ENCODE measurements around the gene DLG1.
"Not testable (repeated sequence)": the region's sequence is repeated elsewhere in the genome, so short reads cannot be mapped to it uniquely, and the experiment has no call there.

Gene DLG1

GRCh38 chr3:197040658-197041057 lies 257.8 kb downstream of the DLG1 start:
- no peak for DNase-seq (ENCODE audit: extremely low spot score)
- POLR2A ChIA-PET, result no interaction called here
- no peak for TF ChIP-seq CTCF (IDR thresholded peaks at IDR 0.05; ENCODE audit: control extremely low read depth, extremely low read depth, low read depth, missing control alignments)
- CTCF ChIA-PET, result interaction anchor here (7.6 kb wide), 1 partner anchor 10 kb away, joined by 89 read pairs; the partner anchor contains the start of gene MELTF

GRCh38 chr3:197038679-197039462 lies 259.5 kb downstream of the DLG1 start:
- CTCF ChIA-PET, result interaction anchor here (7.6 kb wide), 1 partner anchor 9 kb away, joined by 89 read pairs; the partner anchor contains the start of gene MELTF
- no peak for DNase-seq (ENCODE audit: extremely low spot score)
- TF ChIP-seq CTCF (IDR thresholded peaks at IDR 0.05; ENCODE audit: control extremely low read depth, extremely low read depth, low read depth, missing control alignments), result no peak
- POLR2A ChIA-PET, result no interaction called here

GRCh38 chr3:197035577-197035976 lies 262.8 kb downstream of the DLG1 start:
- DNase-seq (ENCODE audit: extremely low spot score), result no peak
- ChIA-PET CTCF (interaction anchor here (1.4 to 1.7 kb wide), 3 partner anchors 9 to 152 kb away, joined by 4 to 8 read pairs (median 6); no protein-coding TSS in a partner anchor), POLR2A (interaction anchor here (0.6 kb wide), 1 partner anchor 33 kb away, joined by 4 read pairs; no protein-coding TSS in a partner anchor)
- no peak for TF ChIP-seq CTCF (IDR thresholded peaks at IDR 0.05; ENCODE audit: control extremely low read depth, extremely low read depth, low read depth, missing control alignments)

- not testable (repeated sequence) for DNase-seq (ENCODE audit: extremely low spot score)
- ChIA-PET CTCF (interaction anchor here (1.4 to 1.6 kb wide), 2 partner anchors 10 to 152 kb away, joined by 4 to 6 read pairs; no protein-coding TSS in a partner anchor), POLR2A (interaction anchor here (0.6 kb wide), 2 partner anchors 16 to 30 kb away, joined by 6 to 8 read pairs; no protein-coding TSS in a partner anchor)
Measured at GRCh38 chr3:197034778-197035177, 263.6 kb downstream of the DLG1 start.

- CTCF ChIA-PET; DNase-seq (ENCODE audit: extremely low spot score); POLR2A ChIA-PET: not testable (repeated sequence)
Measured at GRCh38 chr3:197033764-197034163, 264.6 kb downstream of the DLG1 start.

- POLR2A ChIA-PET, result interaction anchor here (0.6 kb wide), 1 partner anchor 468 kb away, joined by 3 read pairs; no protein-coding TSS in a partner anchor
- no peak for DNase-seq (ENCODE audit: extremely low spot score)
- TF ChIP-seq CTCF (IDR thresholded peaks at IDR 0.05; ENCODE audit: control extremely low read depth, extremely low read depth, low read depth, missing control alignments), result no peak
- CTCF ChIA-PET, result interaction anchor here (1.2 to 5.4 kb wide), 14 partner anchors 9 to 194 kb away, joined by 3 to 89 read pairs (median 5); no protein-coding TSS in a partner anchor
Measured at GRCh38 chr3:197031315-197032285, 266.8 kb downstream of the DLG1 start.

All from GM10248 (cell line).